G401 (cell line): ENCODE measurements around the gene ABCC3. TPM values are rescaled to one million over a fixed set of nuclear protein-coding genes. Genes with fewer than 3 reads are reported as not detected.
"Not testable (repeated sequence)": the region's sequence is repeated elsewhere in the genome, so short reads cannot be mapped to it uniquely, and the experiment has no call there.

Experiments used
- DNase-seq: peaks from one replicate; pipeline ENCODE4 v3.0.0-alpha.2; 2015; ENCODE audit warnings: low spot score
- in situ Hi-C: cut with HindIII; loops from 2 replicates; pipeline ENCODE4 v1.10.0; 2016; ENCODE audit warnings: low sequenced_read_pairs, mixed read lengths
- total RNA-seq: library from RNA; depleted of rRNA; stranded (reverse); fragments of >200 nt; shearing (Covaris generic); gene quantifications from 2 replicates; pipeline ENCODE4 v1.2.3, GENCODE V29; 2014

Gene ABCC3
- total RNA-seq, 1 experiment from 2014 or later, result not detected

DNA sequence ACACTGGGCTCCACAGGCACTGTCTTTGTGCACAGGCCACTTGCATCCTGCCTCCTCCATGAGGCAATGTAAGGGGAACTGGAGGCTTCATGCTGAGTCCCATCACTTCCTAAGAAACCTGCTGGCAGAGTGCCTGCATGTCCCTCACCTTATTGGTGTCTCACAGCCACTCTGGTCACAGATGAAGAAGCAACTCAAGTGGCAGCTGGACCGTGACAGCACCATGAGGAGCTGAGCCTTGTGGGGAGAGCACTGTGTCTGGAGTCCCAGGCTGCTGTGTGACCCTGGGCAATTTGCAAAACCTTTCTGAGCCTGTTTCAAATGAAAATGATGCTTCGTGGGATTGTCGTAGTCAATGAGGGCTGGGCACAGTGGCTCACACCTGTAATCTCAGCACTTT lies 53.6 kb downstream of the ABCC3 start:
- in situ Hi-C loops, result no loop called here
- DNase-seq, result no peak

DNA sequence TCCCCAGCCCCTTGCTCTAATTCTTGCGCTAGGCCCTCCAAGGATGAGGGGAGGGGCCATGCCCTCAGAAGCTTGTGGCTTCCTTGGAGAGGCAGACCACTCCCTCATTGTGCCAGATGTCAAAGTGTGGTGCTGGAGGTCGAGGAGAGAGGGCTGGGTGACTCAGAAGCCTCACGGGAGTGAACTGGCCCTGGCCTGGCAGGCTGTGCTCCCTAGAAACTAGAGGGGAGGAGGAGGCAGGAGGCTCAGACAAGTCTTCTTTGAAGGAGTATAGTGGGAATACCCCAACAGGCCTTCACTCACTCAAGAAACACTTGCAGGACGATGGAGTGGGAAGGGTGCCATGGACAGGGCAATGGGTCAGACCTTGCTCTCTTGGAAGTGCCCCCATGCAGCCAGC lies 54.6 kb downstream of the ABCC3 start:
- in situ Hi-C loops, result no loop called here
- DNase-seq, result no peak

DNA sequence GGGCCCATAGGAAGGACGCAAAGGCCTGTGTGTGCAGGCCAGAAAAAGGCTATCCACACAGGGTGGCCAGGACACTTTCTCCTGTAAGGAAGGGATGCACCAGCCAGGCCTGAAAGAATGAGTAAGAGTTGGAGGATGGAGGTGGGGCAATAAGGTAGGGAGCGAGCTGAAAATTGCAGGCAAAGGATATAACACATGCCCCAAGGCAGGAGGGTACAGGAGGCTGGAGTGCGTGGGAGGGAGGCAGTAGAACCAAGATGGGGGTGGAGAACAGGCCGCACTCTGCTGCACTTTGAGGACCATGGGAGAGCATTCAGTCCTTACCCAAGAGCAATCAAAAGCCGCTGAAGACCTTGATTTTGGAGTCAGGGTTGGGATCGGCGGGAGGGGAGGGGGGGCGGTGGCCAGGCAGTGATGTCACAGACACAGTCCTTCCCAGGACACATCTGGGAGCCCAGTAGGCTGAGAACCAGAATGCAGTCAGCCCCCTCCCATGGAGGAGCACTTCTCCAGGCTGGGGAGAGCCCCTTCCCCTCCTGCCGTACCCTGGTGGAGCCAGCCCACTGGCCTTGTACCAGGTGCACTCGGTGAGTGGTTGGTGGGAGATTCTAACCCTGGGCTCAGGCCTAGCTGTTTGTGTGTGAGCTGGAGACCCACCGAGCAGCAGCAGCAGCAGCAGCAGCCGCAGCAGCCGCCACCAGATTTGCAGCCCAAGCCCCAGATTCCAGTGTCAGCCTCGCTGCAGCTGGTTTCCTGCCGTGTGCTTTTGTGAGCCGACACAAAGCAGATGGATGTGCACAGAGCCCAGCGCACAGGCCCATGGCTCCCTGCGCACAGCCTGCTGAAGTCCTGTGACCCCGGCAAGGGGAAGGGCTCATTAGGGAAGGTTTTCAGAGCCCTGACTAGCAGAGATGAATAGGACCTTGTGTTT lies 55.5 kb downstream of the ABCC3 start:
- no peak for DNase-seq
- in situ Hi-C loops, result loop anchor here (5.0 kb wide), 1 partner anchor 63 kb away; no protein-coding TSS in a partner anchor

DNA sequence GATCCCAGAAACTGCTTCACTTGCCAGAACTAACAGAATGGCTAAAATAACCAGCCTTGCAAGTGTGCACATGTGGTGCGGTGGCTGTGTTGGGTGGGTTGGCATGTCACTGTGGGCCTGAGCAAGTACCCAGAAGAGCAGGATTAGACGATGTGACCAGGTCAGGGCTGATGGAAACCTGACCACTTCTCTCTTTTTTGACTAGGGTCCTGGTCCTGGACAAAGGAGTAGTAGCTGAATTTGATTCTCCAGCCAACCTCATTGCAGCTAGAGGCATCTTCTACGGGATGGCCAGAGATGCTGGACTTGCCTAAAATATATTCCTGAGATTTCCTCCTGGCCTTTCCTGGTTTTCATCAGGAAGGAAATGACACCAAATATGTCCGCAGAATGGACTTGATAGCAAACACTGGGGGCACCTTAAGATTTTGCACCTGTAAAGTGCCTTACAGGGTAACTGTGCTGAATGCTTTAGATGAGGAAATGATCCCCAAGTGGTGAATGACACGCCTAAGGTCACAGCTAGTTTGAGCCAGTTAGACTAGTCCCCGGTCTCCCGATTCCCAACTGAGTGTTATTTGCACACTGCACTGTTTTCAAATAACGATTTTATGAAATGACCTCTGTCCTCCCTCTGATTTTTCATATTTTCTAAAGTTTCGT lies 56.3 kb downstream of the ABCC3 start:
- in situ Hi-C loops, result loop anchor here (5.0 kb wide), 1 partner anchor 64 kb away; no protein-coding TSS in a partner anchor
- DNase-seq, result no peak

DNA sequence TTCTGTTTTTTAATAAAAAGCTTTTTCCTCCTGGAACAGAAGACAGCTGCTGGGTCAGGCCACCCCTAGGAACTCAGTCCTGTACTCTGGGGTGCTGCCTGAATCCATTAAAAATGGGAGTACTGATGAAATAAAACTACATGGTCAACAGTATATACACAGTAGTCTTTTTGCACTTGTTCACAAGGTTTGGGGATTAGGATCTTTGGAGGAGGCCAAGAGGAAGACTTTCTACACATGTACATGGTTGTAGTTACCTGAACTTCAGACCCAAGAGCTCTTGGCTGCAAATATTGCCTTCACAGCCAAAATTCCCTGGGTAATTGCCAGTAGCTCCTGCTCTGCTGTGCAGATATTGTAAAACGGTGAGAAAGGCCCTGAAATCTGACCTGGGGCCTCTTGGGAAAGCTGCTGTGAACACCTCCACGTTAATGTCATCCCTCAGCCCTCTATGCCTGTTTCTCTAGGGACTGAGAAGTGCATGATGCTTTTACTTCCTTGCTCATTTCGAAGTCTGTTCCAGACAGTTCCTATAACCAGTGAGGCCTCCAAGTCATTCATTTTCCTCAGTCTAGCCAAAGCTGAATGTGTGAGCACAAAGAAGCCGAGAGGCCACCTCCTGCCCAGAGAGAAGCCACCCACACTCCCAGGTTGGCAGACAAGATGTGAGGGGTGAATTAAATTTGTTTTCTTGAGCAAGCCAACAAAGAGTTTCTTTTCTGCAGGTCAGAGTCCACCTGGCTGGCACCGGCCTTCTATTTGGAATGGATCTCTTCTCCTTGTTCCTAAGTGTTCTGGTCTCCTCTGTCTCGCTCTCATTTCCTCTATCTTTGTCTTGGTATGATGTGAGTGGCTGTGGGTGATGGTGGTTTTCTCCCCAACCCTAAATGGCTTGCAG lies 57.1 kb downstream of the ABCC3 start:
- DNase-seq, result peak; percentile 85
- in situ Hi-C loops, result loop anchor here (5.0 kb wide), 1 partner anchor 64 kb away; no protein-coding TSS in a partner anchor

DNA sequence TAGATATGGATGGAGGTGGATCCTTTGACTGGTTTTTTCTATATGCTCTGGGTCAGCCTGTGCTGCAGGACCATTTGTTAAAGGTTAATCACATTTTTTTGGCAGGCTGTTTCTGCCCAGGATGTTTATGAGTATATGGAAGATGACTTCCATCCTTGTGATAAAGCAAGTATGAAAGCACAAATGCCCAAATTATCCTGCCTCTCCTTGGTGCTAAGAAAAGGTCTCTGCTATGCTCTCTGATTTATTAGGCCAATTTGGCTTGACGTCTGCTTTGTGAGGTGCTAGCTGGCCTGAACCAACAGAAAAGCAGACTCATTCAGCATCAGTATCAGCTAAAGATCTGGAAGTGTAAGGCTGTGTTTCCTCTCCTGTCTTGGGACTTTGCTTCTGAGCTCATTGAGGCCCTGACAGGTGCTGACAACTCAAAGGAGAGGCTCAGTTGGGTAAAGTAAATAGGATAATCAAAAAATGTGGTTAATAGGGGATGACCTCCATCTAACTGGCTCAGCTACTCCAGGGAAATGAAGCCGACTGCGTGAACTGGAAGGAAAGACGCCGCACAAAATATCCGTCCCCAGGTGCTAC lies 57.9 kb downstream of the ABCC3 start:
- DNase-seq, result no peak
- in situ Hi-C loops, result loop anchor here (5.0 kb wide), 1 partner anchor 65 kb away; no protein-coding TSS in a partner anchor

DNA sequence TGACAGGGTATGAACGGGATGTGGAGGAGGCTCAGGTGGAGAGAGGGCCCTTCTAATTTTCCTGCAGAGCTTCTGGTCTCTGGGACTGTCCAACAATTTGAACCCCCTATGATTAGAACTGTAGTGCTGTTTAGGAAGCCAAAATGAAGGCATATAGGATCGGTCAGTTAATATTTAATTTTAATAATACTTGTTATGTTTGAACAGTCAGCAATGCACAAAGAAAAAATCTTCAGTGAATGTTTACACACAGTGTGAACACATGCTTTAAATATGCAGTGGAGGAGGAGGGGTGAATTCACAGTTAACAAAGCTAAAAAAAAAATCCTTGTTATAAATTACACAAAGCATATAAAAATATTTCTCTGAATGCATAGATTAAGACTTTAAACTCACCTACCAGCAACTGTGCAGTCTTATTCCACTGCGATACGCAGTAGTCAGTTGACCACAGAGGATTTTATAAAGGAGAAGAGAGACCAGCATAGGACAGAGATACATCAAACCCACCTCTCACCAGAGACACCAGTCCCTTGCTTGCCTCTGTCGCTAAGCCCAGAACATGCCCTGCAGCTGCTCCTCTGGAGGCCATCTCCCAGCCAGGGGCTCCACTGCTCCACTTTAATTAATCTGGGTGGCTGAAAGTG lies 58.5 kb downstream of the ABCC3 start:
- in situ Hi-C loops, result loop anchor here (5.0 kb wide), 1 partner anchor 66 kb away; no protein-coding TSS in a partner anchor
- DNase-seq, result no peak

DNA sequence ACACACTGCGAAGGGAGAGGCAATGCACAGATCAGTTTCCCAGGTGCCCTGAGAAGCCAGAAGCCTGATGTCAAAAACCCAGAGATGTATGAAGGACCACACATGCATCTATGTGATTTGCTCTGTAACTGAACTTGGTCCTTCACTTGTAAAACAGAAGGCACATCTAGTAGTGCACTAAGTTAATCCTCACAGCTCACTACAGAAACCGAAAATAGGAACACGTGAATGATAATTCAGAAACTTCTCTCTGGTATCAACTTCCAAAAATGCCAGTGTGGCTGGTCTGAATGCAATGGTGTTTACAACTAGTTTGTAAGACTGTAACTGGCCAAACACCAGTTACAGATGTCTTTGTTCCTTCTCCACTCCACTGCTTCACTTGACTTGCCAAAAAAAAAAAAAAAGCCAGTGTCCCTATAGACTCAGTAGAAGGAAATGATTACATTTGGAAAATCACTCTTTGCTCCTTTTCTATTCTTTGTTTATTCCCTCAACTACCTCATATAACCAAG lies 61.7 kb downstream of the ABCC3 start:
- DNase-seq, result no peak
- in situ Hi-C loops, result no loop called here

DNA sequence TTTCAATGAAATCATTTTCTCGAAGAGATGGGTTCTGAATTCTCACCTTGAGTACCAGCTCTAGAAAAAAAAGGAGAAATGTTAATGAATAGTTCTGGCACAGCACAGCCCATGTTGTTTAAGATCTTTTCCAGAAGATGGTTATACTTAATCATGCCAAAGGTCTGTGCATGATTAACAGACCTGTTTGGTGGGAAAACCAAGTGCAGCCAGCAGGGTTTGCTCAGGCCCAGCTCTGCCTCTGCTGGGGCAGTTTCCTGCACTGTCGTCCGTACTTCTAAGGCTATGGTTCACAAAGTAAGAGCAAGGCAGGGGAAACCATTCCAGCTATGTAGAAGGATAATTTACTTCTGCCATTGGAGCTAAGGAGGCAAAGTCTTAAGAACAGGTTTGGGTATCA lies 62.4 kb downstream of the ABCC3 start:
- DNase-seq, result no peak
- in situ Hi-C loops, result no loop called here

DNA sequence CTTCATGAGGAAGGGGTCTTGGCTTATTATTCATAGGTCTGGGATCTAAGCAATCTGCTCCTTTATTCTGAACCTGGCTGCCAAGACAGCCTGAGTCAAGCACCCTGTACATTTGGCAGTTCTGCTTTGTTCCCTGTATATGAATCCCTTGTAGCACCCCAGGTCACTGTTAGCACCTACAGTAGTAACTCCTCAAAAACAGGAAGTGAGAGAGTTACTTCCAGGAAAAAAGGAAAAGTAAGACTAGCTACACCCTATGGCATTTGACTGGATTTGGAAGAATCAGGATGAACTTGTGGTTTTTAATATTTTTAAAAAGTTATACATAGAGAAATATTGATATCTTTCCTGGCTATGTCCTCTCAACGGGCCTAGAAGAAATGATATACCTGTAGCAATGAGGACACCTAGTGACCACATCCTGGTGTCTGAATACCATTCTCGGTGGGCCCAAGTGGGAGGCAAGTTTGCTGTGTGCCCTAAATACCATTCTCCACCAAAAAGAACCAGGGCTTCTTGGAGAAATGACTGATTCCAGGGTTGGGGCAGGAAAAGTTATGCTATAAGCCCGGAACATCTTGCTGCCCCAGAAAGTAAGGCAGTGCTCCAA lies 63.1 kb downstream of the ABCC3 start:
- in situ Hi-C loops, result no loop called here
- peak; percentile 66 for DNase-seq

DNA sequence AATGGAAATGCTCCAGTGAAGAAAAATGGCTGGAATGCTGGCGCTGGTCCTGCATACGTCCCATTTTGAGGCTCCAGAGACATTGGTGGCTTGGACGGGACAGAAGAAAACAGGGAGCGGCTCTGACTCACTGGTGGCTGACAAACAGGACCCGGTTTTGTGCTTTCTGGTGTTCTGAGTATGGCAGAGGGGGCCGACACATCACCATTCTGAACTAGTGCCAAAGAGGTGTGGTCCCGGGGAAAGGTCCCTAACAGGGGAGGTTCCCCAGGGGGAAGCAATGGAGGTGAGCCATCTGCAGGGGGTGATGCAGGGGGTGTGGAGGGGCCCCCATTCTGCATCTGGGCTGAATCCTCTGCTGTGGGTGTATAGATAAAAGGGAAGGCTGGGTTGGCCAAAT lies 64.7 kb downstream of the ABCC3 start:
- DNase-seq, result no peak
- in situ Hi-C loops, result no loop called here

DNA sequence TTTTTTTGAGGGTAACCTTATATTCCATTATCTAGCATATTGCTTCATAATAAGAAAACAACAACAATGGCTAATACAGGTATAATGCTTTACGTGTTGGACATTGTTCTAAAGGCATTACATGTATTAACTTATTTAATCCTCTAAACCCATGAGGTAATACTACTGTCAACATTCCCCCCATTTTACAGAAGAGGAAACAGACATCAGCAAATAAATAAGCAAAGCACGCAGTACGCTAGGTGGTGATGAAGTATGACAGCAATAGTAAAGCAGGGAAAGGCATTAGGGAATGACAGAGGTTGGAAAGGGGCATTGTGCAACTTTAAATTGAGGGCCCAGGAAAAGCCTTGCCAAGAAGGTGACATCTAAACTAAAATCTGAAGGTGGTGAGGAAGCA lies 68.5 kb downstream of the ABCC3 start:
- in situ Hi-C loops, result no loop called here

DNA sequence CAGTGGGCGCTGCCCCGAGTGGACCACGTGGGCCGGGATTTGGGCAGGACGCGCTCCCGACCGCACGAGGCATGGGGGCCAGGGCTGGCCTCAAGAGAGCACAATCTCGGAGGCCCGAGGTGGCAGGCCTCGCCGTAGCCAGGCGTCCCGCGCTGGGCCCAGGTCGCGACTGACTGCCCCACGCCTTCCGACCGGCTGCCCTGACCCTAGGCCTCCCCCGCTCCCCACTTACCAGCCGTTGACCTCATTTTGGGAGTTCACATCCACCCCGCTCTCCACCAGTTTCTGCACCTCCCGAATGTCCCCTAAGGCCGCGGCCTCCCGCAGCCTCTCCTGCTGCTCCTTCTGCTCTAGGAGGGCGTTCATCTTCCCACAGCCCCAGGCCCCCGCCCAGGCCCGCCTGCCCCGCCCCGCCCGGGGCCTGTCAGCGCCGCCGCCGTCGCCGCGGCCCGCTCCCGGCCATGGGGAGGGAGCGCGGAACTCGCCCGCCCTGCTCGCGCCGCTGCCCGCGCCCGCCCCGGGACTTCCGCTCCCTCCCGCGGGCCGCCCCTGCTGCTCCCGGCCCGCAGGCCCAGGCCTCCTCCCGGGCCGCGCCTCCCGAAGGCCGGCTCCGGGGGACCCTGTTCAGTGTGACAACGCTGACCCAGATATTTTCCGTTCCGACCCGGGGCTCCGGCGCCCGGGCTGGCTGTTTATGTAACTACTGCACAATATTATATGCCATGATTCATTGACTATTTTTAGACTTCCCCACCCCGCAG lies 72.8 kb downstream of the ABCC3 start, which contains the start of gene ANKRD40:
Gene ANKRD40, minus strand, starts transcription at position 626 of the 761 bp plus-strand sequence. Its CDS starts 260 bp downstream, at position 366.
- peak; percentile 97 for DNase-seq
- in situ Hi-C loops, result no loop called here

More for the DNA sequence above, 68.5 kb downstream of the ABCC3 start:
- no peak for DNase-seq

DNA sequence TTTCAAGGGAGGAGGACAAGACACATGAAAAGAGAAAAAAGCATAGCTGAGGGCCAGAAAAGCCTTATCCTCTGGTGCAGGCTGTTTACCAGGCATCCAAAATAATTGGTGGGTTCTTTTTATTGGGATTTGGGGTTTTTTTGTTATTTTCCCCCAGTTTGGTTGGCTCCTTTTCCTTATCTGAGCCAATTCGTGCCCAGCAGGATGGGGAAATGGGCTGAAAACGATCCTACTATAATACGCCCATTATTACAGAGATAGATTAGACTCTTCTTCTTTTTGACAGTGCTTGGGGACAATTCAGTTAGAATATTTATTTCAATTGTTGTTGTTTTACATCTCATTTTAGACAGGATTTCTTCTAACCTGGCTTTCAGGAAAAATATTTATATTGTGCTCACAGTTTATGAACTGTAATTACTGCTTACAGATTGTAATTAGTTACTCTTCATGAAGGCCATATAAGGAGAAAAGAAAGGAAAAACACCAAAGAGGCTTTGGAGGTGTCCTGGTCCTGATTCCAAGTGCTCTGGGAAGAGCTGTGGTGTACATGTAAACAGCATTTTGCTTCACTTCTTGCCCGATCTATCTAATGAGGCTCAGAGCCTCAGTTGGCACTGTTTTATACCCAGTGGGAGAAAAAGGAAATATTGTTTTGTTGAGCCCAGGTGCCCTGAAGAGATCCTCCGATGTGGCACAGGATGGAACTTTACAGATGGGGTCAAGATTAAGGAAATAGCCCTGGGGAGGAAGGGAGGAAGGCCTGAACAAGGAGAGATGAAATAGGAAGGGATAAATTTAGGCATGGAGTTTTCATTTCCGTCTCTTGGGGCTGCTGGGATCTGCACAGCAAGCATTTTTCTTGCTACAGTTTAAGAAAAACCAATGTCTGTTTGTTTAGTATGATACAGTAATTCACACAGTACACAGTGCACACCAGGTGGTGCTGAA lies 73.6 kb downstream of the ABCC3 start:
- peak; percentile 71 for DNase-seq
- in situ Hi-C loops, result no loop called here

DNA sequence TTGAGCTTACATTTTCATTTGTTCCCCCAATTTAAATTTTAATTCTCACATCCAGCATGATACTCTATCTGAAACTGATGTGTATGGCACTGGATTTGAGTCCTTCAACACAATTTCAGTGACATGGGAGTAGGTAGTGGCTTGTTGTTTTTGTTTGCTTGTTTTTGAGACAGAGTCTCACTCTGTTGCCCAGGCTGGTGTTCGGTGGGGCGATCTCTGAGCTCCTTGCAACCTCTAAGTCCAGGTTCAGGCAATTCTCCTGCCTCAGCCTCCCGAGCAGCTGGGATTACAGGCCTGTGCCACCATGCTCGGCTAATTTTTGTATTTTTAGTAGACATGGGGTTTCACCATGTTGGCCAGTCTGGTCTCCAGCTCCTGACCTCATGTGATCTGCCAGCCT lies 74.4 kb downstream of the ABCC3 start:
- DNase-seq, in situ Hi-C loops: not testable (repeated sequence)

DNA sequence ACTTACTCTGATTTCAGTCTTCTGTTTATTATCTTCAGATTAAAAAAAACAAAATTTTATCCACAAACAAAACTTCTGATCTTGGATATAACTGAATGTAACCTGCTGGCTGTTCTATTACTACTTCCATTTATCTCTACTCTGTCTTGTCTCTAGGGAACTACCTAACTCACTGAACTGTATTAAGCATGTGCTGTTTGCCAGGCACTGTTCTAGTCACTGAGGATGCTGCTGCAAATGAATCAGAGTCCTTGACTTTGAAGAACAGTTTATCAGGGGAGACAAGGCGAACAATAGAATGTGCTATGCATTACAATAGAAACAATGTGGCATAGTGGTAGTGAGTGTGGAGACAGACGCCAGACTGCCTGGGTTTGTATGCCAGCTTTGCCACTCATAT lies 75.3 kb downstream of the ABCC3 start:
- in situ Hi-C loops, result no loop called here
- DNase-seq, result no peak
